ENCODE data around the gene SAMMSON. TPM values are rescaled to one million over a fixed set of nuclear protein-coding genes. Genes with fewer than 3 reads are reported as not detected.

SAMMSON gene
- total and polyA plus RNA-seq, 10 of the 15 experiments (the other 5 are each of a cell fraction or from before 2014, with no cell fraction given): not detected

GRCh38 chr3:70011582-70011981, 12.0 kb downstream of the SAMMSON start:
- BruUV-seq (replicated peaks): no TSS peak
- no peak overlapping the region for H3K4me3 ChIP-seq
- ChIA-PET RAD21 (ENCODE audit: unreplicated experiment) (no interaction called here), SMC1A (ENCODE audit: uncharacterized antibody, unreplicated experiment) (no interaction called here), POLR2A (no interaction called here), CTCF (no interaction called here)
- H4K20me1 ChIP-seq (ENCODE audit: control insufficient read depth, insufficient read depth): no peaks in the 10 kb centered on the region
- in situ Hi-C loops (cut with MboI) (no loop called here), intact Hi-C loops (cut with micrococcal nuclease; ENCODE audit: unreplicated experiment) (no loop called here)
- DNase-seq (ENCODE audit: low read depth, low spot score) (no peak), FAIRE-seq (no peak), ATAC-seq (no peak)
- TF ChIP-seq YY1 (IDR thresholded peaks at IDR 0.05; ENCODE audit: low read depth, low read length) (no peak), SKIL (IDR thresholded peaks at IDR 0.05; ENCODE audit: low read depth, poor library complexity, severe bottlenecking) (no peak), ZNF207 (IDR thresholded peaks at IDR 0.05; ENCODE audit: borderline replicate concordance) (no peak), DPF2 (IDR thresholded peaks at IDR 0.05) (no peak), CBX3 (IDR thresholded peaks at IDR 0.05; ENCODE audit: borderline replicate concordance, low read depth) (no peak), ZSCAN29 (IDR thresholded peaks at IDR 0.05) (no peak), RCOR1 (conservative IDR thresholded peaks at IDR 0.05; ENCODE audit: low read depth, low read length) (no peak), SMAD1 (IDR thresholded peaks at IDR 0.05; ENCODE audit: low read depth, partially characterized antibody) (no peak), ZBTB11 (CRISPR knock-in tag; IDR thresholded peaks at IDR 0.05) (no peak), SUPT20H (IDR thresholded peaks at IDR 0.05; ENCODE audit: borderline replicate concordance, control insufficient read depth, low read depth, low read length) (no peak), BMI1 (IDR thresholded peaks at IDR 0.05; ENCODE audit: borderline replicate concordance) (no peak), IRF4 (IDR thresholded peaks at IDR 0.05; ENCODE audit: low read depth, low read length) (no peak), USF2 (IDR thresholded peaks at IDR 0.05; ENCODE audit: borderline replicate concordance, low read depth, low read length) (no peak), ATF2 (IDR thresholded peaks at IDR 0.05; ENCODE audit: low read length) (no peak)
- no peak overlapping the region for H3K27ac ChIP-seq (ENCODE audit: control insufficient read depth, insufficient read depth)
- no peak overlapping the region for H2AFZ ChIP-seq (ENCODE audit: control insufficient read depth, low read depth, low read length)
- H3K4me2 ChIP-seq (ENCODE audit: control insufficient read depth, insufficient read depth): no peak overlapping the region
- H3K79me2 ChIP-seq (ENCODE audit: control insufficient read depth, insufficient read depth, low read length): no peaks in the 10 kb centered on the region
- H3K27me3 ChIP-seq (replicated peaks in 1 of 2; ENCODE audit: control insufficient read depth in 2 of 2, insufficient read depth in 2 of 2, low read length in 1 of 2): no peaks in the 10 kb centered on the region
- H3K4me1 ChIP-seq (ENCODE audit: control insufficient read depth, insufficient read depth, low read length): no peaks in the 10 kb centered on the region
- no peaks in the 10 kb centered on the region for H3K9me3 ChIP-seq (replicated peaks; ENCODE audit: control insufficient read depth, insufficient read depth, low read length)
- no peaks in the 10 kb centered on the region for H3K36me3 ChIP-seq (ENCODE audit: control insufficient read depth in 2 of 2, insufficient read depth in 2 of 2, low read length in 1 of 2)
- 0% methylated on average over 1 of the region's 1 CpG for WGBS (ENCODE audit: insufficient coverage, insufficient replicate concordance, low lambda C conversion rate, missing lambda C conversion rate)
- H3K9ac ChIP-seq (ENCODE audit: control insufficient read depth, insufficient read depth, low read length): no peak overlapping the region

Data from GM12878 (cell line).